Pancreas (tissue), 10 donors: ENCODE data around the gene CPEB4. TPM values are rescaled to one million over a fixed set of nuclear protein-coding genes. Genes with fewer than 3 reads are reported as not detected.

Source experiments
- ATAC-seq, 4 donors: fragments of 200-7000 bp; cut with Tn5 transposase; one replicate each; pipeline versions ENCODE4 v1.8.0 to v1.9.1; 2020; ENCODE audit warnings: mild to moderate bottlenecking in 4 of 4, moderate library complexity in 4 of 4
- DNase-seq, 6 donors: peaks; one replicate each; pipeline ENCODE4 v3.0.0-alpha.2; 2020
- FAIRE-seq: peaks from 2 replicates; lab custom pipeline; 2012; peaks lifted over from hg19 to GRCh38; lab: Jason Lieb, UNC
- H3K27ac ChIP-seq, 4 donors: fragments of 200-600 bp; sonication (generic); 1 replicate in 3 of 4; 2 replicates in 1 of 4; pipeline versions ENCODE4 v1.5.0 to v1.8.0; 2020
- H3K27me3 ChIP-seq, 4 donors: fragments of 200-600 bp; one replicate each; pipeline ENCODE4 v1.8.0; 2021
- H3K36me3 ChIP-seq, 3 donors: fragments of 200-600 bp; sonication (generic) in 1 of 3; one replicate each; pipeline versions ENCODE4 v1.5.0 to v1.8.0; 2020 to 2021
- H3K4me1 ChIP-seq, 3 donors: fragments of 200-600 bp; one replicate each; pipeline ENCODE4 v1.8.0; 2021
- H3K4me3 ChIP-seq, 4 donors: fragments of 200-600 bp; sonication (generic) in 2 of 4; one replicate each; pipeline versions ENCODE4 v1.5.0 to v1.8.0; 2020 to 2021
- H3K9me3 ChIP-seq, 4 donors: fragments of 200-600 bp; one replicate each; pipeline ENCODE4 v1.8.0; 2021
- CTCF ChIP-seq, 4 donors: fragments of 200-600 bp; sonication (generic) in 3 of 4; IDR thresholded peaks; one replicate each; pipeline versions ENCODE4 v1.5.0 to v1.8.0; 2021; ENCODE audit warnings: antibody characterized with exemption in 4 of 4
- WGBS, 2 donors: extraction: QIAGEN DNeasy Blood & Tissue Kit; methylation state at CpG; one replicate each; pipeline ENCODE4 v1.1.7; 2013; 5-methylcytosine and 5-hydroxymethylcytosine counted together
- intact Hi-C, 3 donors: fragments of 100-400 bp; cut with DNase I; formaldehyde crosslinking; loops; one replicate each; pipeline versions ENCODE4 v1.11.1 to v1.14.2; 2022
- polyA plus RNA-seq, 2 donors: library from polyadenylated mRNA; stranded (reverse); fragments of 200-250 nt; gene quantifications; one replicate each; pipeline ENCODE4 v1.2.3, GENCODE V29; 2013
- total RNA-seq, 6 donors: library from RNA; stranded (reverse); fragmentation: NEBNext Ultra II Directional in 4 of 6; extraction: Animal tissue kit (Norgen Biotek cat#: 25700) in 4 of 6; gene quantifications; one replicate each; pipeline versions ENCODE4 v1.2.1 to v1.2.4, GENCODE V29; 2021 to 2023
- donor health status: healthy with polysubstance abuse.
- donor health status: DM: no; HTN: no; CAD: no; lungs with moderate emphysema.
- donor health status: DM: no; HTN: no; CAD: no.
- donor health status: control.
- donor health status: control.
- donor health status: Bipolar disorder and iron deficiency.
- donor health status: DM: yes; HTN: yes; CAD: no.
- donor health status: DM: no; HTN: no; CAD: no.
- donor health status: DM: no; HTN: no; CAD: no.
- donor health status: DM: yes; HTN: yes; CAD: no.

Gene CPEB4
- total and polyA plus RNA-seq, 8 donors = 11.6 to 51.2 (median 26.2) TPM

- Histone ChIP-seq H3K27me3 (no peaks in the 10 kb centered on the region), H3K9me3 (no peaks in the 10 kb centered on the region), H3K4me1 (peaks cover 31 to 36% (median 32%) of the 10 kb centered on the region in 3 donors), H3K27ac (no peak overlapping the region), H3K4me3 (no peak overlapping the region), H3K36me3 (peaks cover 0 to 81% (median 10%) of the 10 kb centered on the region in 3 donors)
- 80 to 89% methylated on average over 2 of the region's 2 CpGs for WGBS, 2 donors
- TF ChIP-seq CTCF (IDR thresholded peaks at IDR 0.05) = no peak
- DNase-seq (no peak), ATAC-seq (no peak), FAIRE-seq (no peak)
- intact Hi-C loops = no loop called here
Measured at GRCh38 chr5:173950829-173951228, 62.7 kb downstream of the CPEB4 start.

GRCh38 chr5:173953528-173954090, 65.5 kb downstream of the CPEB4 start:
- FAIRE-seq (no peak), ATAC-seq (peak; percentile 25 to 66 (median 58)), DNase-seq (no peak)
- H3K4me3 ChIP-seq = no peak overlapping the region
- peak overlapping the region in 3 of 4 donors; percentile 35 to 83 (median 81) for H3K27ac ChIP-seq
- H3K36me3 ChIP-seq = peaks cover 0 to 73% (median 6%) of the 10 kb centered on the region in 3 donors
- WGBS, 2 donors = 30 to 31% methylated on average over 5 of the region's 5 CpGs
- H3K9me3 ChIP-seq = no peaks in the 10 kb centered on the region
- no peaks in the 10 kb centered on the region for H3K27me3 ChIP-seq
- intact Hi-C loops = no loop called here
- TF ChIP-seq CTCF (IDR thresholded peaks at IDR 0.05) = no peak
- H3K4me1 ChIP-seq = peaks cover 26 to 47% (median 41%) of the 10 kb centered on the region in 3 donors

- peaks cover 26 to 55% (median 48%) of the 10 kb centered on the region in 3 donors for H3K4me1 ChIP-seq
- FAIRE-seq (no peak), ATAC-seq (peak; percentile 79 to 91 (median 89)), DNase-seq (peak in 3 of 6 donors; percentile 53 to 58 (median 54))
- WGBS, 2 donors = 11 to 24% methylated on average over 6 of the region's 6 CpGs
- peaks cover 0 to 60% (median 6%) of the 10 kb centered on the region in 3 donors for H3K36me3 ChIP-seq
- TF ChIP-seq CTCF (IDR thresholded peaks at IDR 0.05) = no peak
- intact Hi-C loops = no loop called here
- no peaks in the 10 kb centered on the region for H3K9me3 ChIP-seq
- H3K4me3 ChIP-seq = no peak overlapping the region
- no peaks in the 10 kb centered on the region for H3K27me3 ChIP-seq
- H3K27ac ChIP-seq = peak overlapping the region; percentile 5 to 83 (median 58)
Measured at GRCh38 chr5:173954671-173955521, 66.7 kb downstream of the CPEB4 start.

GRCh38 chr5:173960986-173961385, 72.8 kb downstream of the CPEB4 start:
- Histone ChIP-seq H3K27ac (no peak overlapping the region), H3K36me3 (peaks cover 0 to 15% (median 2%) of the 10 kb centered on the region in 3 donors), H3K9me3 (no peaks in the 10 kb centered on the region), H3K4me1 (peaks cover 2 to 30% (median 20%) of the 10 kb centered on the region in 3 donors), H3K27me3 (no peaks in the 10 kb centered on the region), H3K4me3 (no peak overlapping the region)
- no peak for TF ChIP-seq CTCF (IDR thresholded peaks at IDR 0.05)
- DNase-seq (no peak), FAIRE-seq (no peak), ATAC-seq (peak in 1 of 4 donors; percentile 29)
- WGBS, 2 donors = 31% methylated on average over 2 of the region's 2 CpGs
- intact Hi-C loops = loop anchor here in 1 of 3 donors (10.0 kb wide), 1 partner anchor 56 kb away; no protein-coding TSS in a partner anchor
